ENCODE data around the gene ARHGEF38. TPM values are rescaled to one million over a fixed set of nuclear protein-coding genes. Genes with fewer than 3 reads are reported as not detected.
"Not testable (repeated sequence)": the region's sequence is repeated elsewhere in the genome, so short reads cannot be mapped to it uniquely, and the experiment has no call there.

Gene ARHGEF38
- polyA plus RNA-seq, 3 donors = not detected

DNA sequence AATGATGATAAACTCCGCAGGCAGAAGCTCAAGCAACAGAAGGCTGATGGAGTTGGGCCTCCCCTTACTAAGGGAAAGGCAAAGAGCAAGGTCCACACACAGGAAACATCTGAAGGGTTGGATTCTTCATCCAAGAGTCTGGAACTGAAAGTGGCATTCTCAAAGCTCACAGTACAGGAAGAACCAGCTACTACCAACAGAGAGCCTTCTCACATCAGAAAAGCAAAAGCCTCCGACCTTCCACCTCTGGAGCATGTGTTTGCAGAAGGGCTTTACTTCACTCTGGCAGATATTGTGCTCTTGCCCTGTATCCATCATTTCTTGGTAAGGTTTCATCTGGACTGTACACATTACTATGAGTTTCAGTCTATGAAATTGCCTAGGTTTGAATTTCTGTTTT, 166.8 kb downstream of the ARHGEF38 start:
- H3K27ac ChIP-seq (ENCODE audit: low read depth in 1 of 2, low read length in 2 of 2) = no peak overlapping the region
- H3K27me3 ChIP-seq (ENCODE audit: control insufficient read depth in 2 of 2, insufficient read depth in 2 of 2, low read length in 2 of 2) = no peaks in the 10 kb centered on the region
- Mint-ChIP-seq H3K4me1 (peaks cover 4% of the 10 kb centered on the region), H3K9me3 (no peaks in the 10 kb centered on the region), H3K27me3 (ENCODE audit: low read depth in 3 of 3) (no peaks in the 10 kb centered on the region), H3K27ac (no peak overlapping the region), H3K36me3 (peaks cover 11 to 21% of the 10 kb centered on the region in 2 donors), H3K4me3 (no peak overlapping the region)
- intact Hi-C loops (cut with micrococcal nuclease) = no loop called here
- H3K9ac ChIP-seq (ENCODE audit: insufficient read depth, low read length, poor library complexity, severe bottlenecking) = no peak overlapping the region
- H3K36me3 ChIP-seq (replicated peaks in 1 of 2; ENCODE audit: control insufficient read depth in 1 of 2, insufficient read depth in 2 of 2, low read length in 2 of 2) = no peaks in the 10 kb centered on the region
- DNase-seq = no peak
- no peaks in the 10 kb centered on the region for H3K9me3 ChIP-seq (replicated peaks in 1 of 2; ENCODE audit: control insufficient read depth in 1 of 2, insufficient read depth in 1 of 2, low read length in 2 of 2)
- H4K20me1 ChIP-seq (ENCODE audit: insufficient read depth, low read length) = no peaks in the 10 kb centered on the region
- H3K4me3 ChIP-seq (replicated peaks in 1 of 3; ENCODE audit: low read depth in 2 of 3, low read length in 3 of 3) = no peak overlapping the region
- peaks cover under 1% of the 10 kb centered on the region in 2 donors for H3K4me1 ChIP-seq (ENCODE audit: control insufficient read depth in 1 of 2, insufficient read depth in 2 of 2, low read length in 2 of 2)
- no CpG with 5 or more reads among the region's 2 CpGs for WGBS (ENCODE audit: insufficient coverage)
- no peaks in the 10 kb centered on the region for H3K79me2 ChIP-seq (ENCODE audit: insufficient read depth, low read length)
- no peak overlapping the region for H3K4me2 ChIP-seq (replicated peaks; ENCODE audit: extremely low read depth, low read length, poor library complexity, severe bottlenecking)
- TF ChIP-seq, protein P1, sequence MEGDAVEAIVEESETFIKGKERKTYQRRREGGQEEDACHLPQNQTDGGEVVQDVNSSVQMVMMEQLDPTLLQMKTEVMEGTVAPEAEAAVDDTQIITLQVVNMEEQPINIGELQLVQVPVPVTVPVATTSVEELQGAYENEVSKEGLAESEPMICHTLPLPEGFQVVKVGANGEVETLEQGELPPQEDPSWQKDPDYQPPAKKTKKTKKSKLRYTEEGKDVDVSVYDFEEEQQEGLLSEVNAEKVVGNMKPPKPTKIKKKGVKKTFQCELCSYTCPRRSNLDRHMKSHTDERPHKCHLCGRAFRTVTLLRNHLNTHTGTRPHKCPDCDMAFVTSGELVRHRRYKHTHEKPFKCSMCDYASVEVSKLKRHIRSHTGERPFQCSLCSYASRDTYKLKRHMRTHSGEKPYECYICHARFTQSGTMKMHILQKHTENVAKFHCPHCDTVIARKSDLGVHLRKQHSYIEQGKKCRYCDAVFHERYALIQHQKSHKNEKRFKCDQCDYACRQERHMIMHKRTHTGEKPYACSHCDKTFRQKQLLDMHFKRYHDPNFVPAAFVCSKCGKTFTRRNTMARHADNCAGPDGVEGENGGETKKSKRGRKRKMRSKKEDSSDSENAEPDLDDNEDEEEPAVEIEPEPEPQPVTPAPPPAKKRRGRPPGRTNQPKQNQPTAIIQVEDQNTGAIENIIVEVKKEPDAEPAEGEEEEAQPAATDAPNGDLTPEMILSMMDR (IDR thresholded peaks at IDR 0.05) = no peak
- no peak overlapping the region for H2AFZ ChIP-seq (ENCODE audit: insufficient read depth, low read depth, low read length, poor library complexity, severe bottlenecking)

DNA sequence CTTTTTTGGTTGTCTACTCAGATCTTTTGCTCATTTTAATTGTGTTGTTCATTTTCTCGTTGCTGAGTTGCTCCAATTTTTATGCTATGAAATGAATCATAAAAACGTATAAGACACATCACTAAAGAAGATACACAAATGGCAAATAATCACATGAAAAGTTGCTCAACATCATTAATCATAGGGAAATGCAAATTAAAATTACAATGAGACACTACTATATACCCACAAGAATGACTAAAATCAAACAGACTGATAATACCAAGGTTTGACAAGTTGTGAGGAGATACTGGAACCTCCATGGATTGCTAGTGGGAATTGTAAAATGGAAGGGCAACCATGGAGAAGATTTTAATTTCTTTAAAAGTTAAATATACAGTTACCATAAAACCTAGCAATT, 173.2 kb downstream of the ARHGEF38 start:
- Mint-ChIP-seq H3K4me1 (no peaks in the 10 kb centered on the region), H3K27ac (no peak overlapping the region), H3K27me3 (ENCODE audit: low read depth in 3 of 3) (no peaks in the 10 kb centered on the region), H3K36me3 (peaks cover 20 to 24% of the 10 kb centered on the region in 2 donors), H3K9me3 (peaks cover 0 to 7% (median 4%) of the 10 kb centered on the region in 7 donors), H3K4me3 (no peak overlapping the region)
- no peak for DNase-seq
- TF ChIP-seq, protein P1 (IDR thresholded peaks at IDR 0.05) = no peak
- intact Hi-C loops (cut with micrococcal nuclease) = no loop called here
- no peaks in the 10 kb centered on the region for H3K4me1 ChIP-seq (ENCODE audit: control insufficient read depth in 1 of 2, insufficient read depth in 2 of 2, low read length in 2 of 2)
- H3K27me3 ChIP-seq (ENCODE audit: control insufficient read depth in 2 of 2, insufficient read depth in 2 of 2, low read length in 2 of 2) = no peaks in the 10 kb centered on the region
- no peak overlapping the region for H3K27ac ChIP-seq (ENCODE audit: low read depth in 1 of 2, low read length in 2 of 2)
- peaks cover 0 to 4% of the 10 kb centered on the region in 2 donors for H3K36me3 ChIP-seq (replicated peaks in 1 of 2; ENCODE audit: control insufficient read depth in 1 of 2, insufficient read depth in 2 of 2, low read length in 2 of 2)
- no peak overlapping the region for H3K4me3 ChIP-seq (replicated peaks in 1 of 3; ENCODE audit: low read depth in 2 of 3, low read length in 3 of 3)
- no peak overlapping the region for H3K9ac ChIP-seq (ENCODE audit: insufficient read depth, low read length, poor library complexity, severe bottlenecking)
- no peaks in the 10 kb centered on the region for H3K9me3 ChIP-seq (replicated peaks in 1 of 2; ENCODE audit: control insufficient read depth in 1 of 2, insufficient read depth in 1 of 2, low read length in 2 of 2)
- no peak overlapping the region for H2AFZ ChIP-seq (ENCODE audit: insufficient read depth, low read depth, low read length, poor library complexity, severe bottlenecking)
- no peaks in the 10 kb centered on the region for H4K20me1 ChIP-seq (ENCODE audit: insufficient read depth, low read length)
- no peak overlapping the region for H3K4me2 ChIP-seq (replicated peaks; ENCODE audit: extremely low read depth, low read length, poor library complexity, severe bottlenecking)
- H3K79me2 ChIP-seq (ENCODE audit: insufficient read depth, low read length) = no peaks in the 10 kb centered on the region
- no CpG with 5 or more reads among the region's 2 CpGs for WGBS (ENCODE audit: insufficient coverage)

DNA sequence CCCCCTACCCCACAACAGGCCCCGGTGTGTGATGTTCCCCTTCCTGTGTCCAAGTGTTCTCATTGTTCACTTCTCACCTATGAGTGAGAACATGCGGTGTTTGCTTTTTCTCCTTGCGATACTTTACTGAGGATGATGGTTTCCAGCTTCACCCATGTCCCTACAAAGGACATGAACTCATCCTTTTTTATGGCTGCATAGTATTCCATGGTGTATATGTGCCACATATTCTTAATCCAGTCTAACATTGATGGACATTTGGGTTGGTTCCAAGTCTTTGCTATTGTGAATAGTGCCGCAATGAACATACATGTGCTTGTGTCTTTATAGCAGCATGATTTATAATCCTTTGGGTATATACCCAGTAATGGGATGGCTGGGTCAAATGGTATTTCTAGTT, 177.5 kb downstream of the ARHGEF38 start:
- 92% methylated on average over 2 of the region's 4 CpGs for WGBS (ENCODE audit: insufficient coverage)
- H3K27me3 Mint-ChIP-seq (ENCODE audit: low read depth in 3 of 3); H3K27ac Mint-ChIP-seq; H4K20me1 ChIP-seq (ENCODE audit: insufficient read depth, low read length); intact Hi-C loops (cut with micrococcal nuclease); H3K9me3 ChIP-seq (replicated peaks in 1 of 2; ENCODE audit: control insufficient read depth in 1 of 2, insufficient read depth in 1 of 2, low read length in 2 of 2); H3K36me3 ChIP-seq (replicated peaks in 1 of 2; ENCODE audit: control insufficient read depth in 1 of 2, insufficient read depth in 2 of 2, low read length in 2 of 2); H3K4me3 ChIP-seq (replicated peaks in 1 of 3; ENCODE audit: low read depth in 2 of 3, low read length in 3 of 3); H3K4me1 Mint-ChIP-seq; H3K79me2 ChIP-seq (ENCODE audit: insufficient read depth, low read length); H3K27ac ChIP-seq (ENCODE audit: low read depth in 1 of 2, low read length in 2 of 2); H3K27me3 ChIP-seq (ENCODE audit: control insufficient read depth in 2 of 2, insufficient read depth in 2 of 2, low read length in 2 of 2); H3K4me2 ChIP-seq (replicated peaks; ENCODE audit: extremely low read depth, low read length, poor library complexity, severe bottlenecking); H3K4me3 Mint-ChIP-seq; H3K4me1 ChIP-seq (ENCODE audit: control insufficient read depth in 1 of 2, insufficient read depth in 2 of 2, low read length in 2 of 2); H2AFZ ChIP-seq (ENCODE audit: insufficient read depth, low read depth, low read length, poor library complexity, severe bottlenecking); DNase-seq; H3K9ac ChIP-seq (ENCODE audit: insufficient read depth, low read length, poor library complexity, severe bottlenecking): not testable (repeated sequence)
- peaks cover 49% of the 10 kb centered on the region in 2 donors for H3K36me3 Mint-ChIP-seq
- H3K9me3 Mint-ChIP-seq = peaks cover 10 to 34% (median 19%) of the 10 kb centered on the region in 7 donors

All from CD14-positive monocyte (primary cell).